HFFc6 (cell line): ENCODE measurements around the gene LIN7B. TPM values are rescaled to one million over a fixed set of nuclear protein-coding genes. Genes with fewer than 3 reads are reported as not detected.

Experiments used
- DNase-seq: peaks from one replicate; pipeline ENCODE4 v3.0.0-alpha.2; 2018
- H3K27ac Mint-ChIP-seq: 2 replicates; pipeline ENCODE4 v1.8.0; 2020; ENCODE audit warnings: mild to moderate bottlenecking, mixed read lengths
- H3K27me3 Mint-ChIP-seq: 2 replicates; pipeline ENCODE4 v1.8.0; 2021; ENCODE audit warnings: mild to moderate bottlenecking, moderate library complexity, mixed read lengths; ENCODE audit not compliant: insufficient read depth
- H3K36me3 Mint-ChIP-seq: 2 replicates; pipeline ENCODE4 v1.8.0; 2021; ENCODE audit warnings: low read depth, mixed read lengths
- H3K4me1 Mint-ChIP-seq: 2 replicates; pipeline ENCODE4 v1.8.0; 2020; ENCODE audit warnings: low read depth, mixed read lengths
- H3K4me3 Mint-ChIP-seq: 2 replicates; pipeline ENCODE4 v1.8.0; 2020; ENCODE audit warnings: mild to moderate bottlenecking, moderate library complexity, mixed read lengths
- H3K9me3 Mint-ChIP-seq: 2 replicates; pipeline ENCODE4 v1.8.0; 2020; ENCODE audit warnings: mild to moderate bottlenecking, mixed read lengths
- total RNA-seq, 6 experiments: library from RNA; stranded (reverse); fragmentation: NEBNext Ultra II Directional; extraction: Animal tissue kit (Norgen Biotek cat#: 25700); gene quantifications; 2 replicates in 1 of 6; 3 replicates in 5 of 6; pipeline ENCODE4 v1.2.3, GENCODE V29; 2021
- TF ChIP-seq, protein P1 (sequence below): fragments of 200-600 bp; sonication (generic); IDR thresholded peaks from 2 replicates; pipeline ENCODE4 v1.5.0; 2021; ENCODE audit warnings: antibody characterized with exemption, mild to moderate bottlenecking

LIN7B gene
- total RNA-seq, 6 experiments from 2014 or later, result 9.3 to 12.7 (median 10.2) TPM

DNA sequence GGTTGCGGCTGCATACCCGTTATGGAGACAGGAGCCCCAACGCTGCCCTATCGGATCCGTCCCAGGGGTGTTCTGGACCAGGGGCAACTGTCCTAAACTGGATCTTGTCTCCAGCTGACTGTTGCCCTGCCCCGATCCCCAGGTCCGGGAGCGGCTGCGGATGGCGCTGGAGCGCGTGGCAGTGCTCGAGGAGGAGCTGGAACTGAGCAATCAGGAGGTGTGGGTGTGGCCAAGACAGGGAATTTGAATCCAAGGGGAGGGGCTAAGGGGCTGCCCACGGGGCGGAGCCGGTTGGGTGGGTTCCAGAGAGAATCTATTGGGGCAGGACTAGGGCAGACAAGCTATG lies 15.0 kb downstream of the LIN7B start:
- Mint-ChIP-seq H3K4me1 (peaks cover 10% of the 10 kb centered on the region), H3K36me3 (no peaks in the 10 kb centered on the region), H3K27ac (no peak overlapping the region), H3K4me3 (no peak overlapping the region), H3K27me3 (peaks cover 6% of the 10 kb centered on the region), H3K9me3 (no peaks in the 10 kb centered on the region)
- TF ChIP-seq, protein P1, sequence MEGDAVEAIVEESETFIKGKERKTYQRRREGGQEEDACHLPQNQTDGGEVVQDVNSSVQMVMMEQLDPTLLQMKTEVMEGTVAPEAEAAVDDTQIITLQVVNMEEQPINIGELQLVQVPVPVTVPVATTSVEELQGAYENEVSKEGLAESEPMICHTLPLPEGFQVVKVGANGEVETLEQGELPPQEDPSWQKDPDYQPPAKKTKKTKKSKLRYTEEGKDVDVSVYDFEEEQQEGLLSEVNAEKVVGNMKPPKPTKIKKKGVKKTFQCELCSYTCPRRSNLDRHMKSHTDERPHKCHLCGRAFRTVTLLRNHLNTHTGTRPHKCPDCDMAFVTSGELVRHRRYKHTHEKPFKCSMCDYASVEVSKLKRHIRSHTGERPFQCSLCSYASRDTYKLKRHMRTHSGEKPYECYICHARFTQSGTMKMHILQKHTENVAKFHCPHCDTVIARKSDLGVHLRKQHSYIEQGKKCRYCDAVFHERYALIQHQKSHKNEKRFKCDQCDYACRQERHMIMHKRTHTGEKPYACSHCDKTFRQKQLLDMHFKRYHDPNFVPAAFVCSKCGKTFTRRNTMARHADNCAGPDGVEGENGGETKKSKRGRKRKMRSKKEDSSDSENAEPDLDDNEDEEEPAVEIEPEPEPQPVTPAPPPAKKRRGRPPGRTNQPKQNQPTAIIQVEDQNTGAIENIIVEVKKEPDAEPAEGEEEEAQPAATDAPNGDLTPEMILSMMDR, result no peak
- DNase-seq, result no peak

DNA sequence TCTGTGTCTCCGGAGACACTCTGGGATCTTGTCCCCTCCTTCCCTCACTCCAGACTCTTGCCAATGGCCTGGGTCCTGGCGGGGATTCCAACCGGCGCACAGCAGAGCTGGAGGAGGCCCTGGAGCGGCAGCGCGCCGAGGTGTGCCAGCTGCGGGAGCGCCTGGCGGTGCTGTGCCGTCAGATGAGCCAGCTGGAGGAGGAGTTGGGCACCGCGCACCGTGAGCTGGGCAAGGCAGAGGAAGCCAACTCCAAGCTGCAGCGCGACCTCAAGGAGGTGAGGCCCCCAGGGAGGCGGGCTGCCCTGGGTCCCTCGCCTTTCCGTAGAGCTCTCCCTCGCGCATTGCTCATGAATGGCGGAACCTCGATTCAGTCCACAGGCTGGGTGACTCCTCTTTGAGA lies 16.2 kb downstream of the LIN7B start:
- Mint-ChIP-seq H3K27me3 (peaks cover 6% of the 10 kb centered on the region), H3K4me1 (peaks cover 10% of the 10 kb centered on the region), H3K9me3 (no peaks in the 10 kb centered on the region), H3K4me3 (no peak overlapping the region), H3K36me3 (no peaks in the 10 kb centered on the region), H3K27ac (no peak overlapping the region)
- TF ChIP-seq, protein P1, result no peak
- no peak for DNase-seq

- no peak for DNase-seq
- TF ChIP-seq, protein P1, result no peak
- Mint-ChIP-seq H3K9me3 (no peaks in the 10 kb centered on the region), H3K4me1 (peaks cover 8% of the 10 kb centered on the region), H3K36me3 (no peaks in the 10 kb centered on the region), H3K27me3 (peaks cover 7% of the 10 kb centered on the region), H3K27ac (no peak overlapping the region), H3K4me3 (no peak overlapping the region)
Observed at GRCh38 chr19:49132974-49133609, 18.9 kb downstream of the LIN7B start.

DNA sequence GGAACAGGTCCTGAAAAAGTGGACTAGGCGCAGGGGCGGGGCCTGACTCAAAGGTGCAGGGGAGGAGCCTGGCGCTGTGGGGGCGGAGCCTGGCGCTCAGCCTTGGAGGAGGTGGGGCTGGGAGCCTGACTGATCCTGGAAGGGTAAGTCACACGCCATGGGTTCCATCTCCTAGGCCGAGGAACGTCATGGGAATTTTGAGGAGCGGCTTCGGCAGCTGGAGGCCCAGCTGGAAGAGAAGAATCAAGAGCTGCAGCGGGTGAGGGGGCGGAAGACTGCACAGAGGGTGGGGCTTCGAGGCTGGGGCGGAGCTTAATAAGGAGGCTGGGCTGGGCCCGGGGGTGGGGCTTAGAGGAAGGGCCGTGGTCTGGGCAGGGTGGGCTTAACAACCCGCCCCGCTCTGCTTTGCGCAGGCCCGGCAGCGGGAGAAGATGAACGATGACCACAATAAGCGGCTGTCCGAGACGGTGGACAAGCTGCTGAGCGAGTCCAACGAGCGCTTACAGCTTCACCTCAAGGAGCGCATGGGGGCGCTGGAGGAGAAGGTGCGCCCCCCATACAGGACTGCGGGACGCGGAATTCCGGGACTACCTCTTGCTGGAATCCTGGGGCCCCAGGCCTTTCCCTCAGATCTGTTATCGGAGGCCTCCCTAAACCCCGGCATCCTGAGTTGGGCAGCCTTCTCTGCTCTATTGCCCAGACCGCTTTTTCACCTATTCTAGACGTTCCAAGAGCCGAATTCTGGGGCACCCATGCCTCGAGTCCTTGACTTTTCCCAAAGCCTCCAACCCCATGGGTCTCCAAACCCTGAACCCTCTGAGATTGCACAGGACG lies 19.7 kb downstream of the LIN7B start:
- TF ChIP-seq, protein P1, result no peak
- Mint-ChIP-seq H3K4me1 (peaks cover under 1% of the 10 kb centered on the region; the same call in 1 of the 2 replicates), H3K27me3 (peaks cover 5% of the 10 kb centered on the region), H3K9me3 (no peaks in the 10 kb centered on the region), H3K4me3 (no peak overlapping the region), H3K27ac (no peak overlapping the region), H3K36me3 (no peaks in the 10 kb centered on the region)
- no peak for DNase-seq

GRCh38 chr19:49135686-49136085 lies 21.5 kb downstream of the LIN7B start:
- Mint-ChIP-seq H3K4me3 (no peak overlapping the region), H3K27ac (no peak overlapping the region)

More at GRCh38 chr19:49135686-49136085, 21.5 kb downstream of the LIN7B start:
- peaks cover 9% of the 10 kb centered on the region for H3K27me3 Mint-ChIP-seq
- H3K9me3 Mint-ChIP-seq, result no peaks in the 10 kb centered on the region
- H3K36me3 Mint-ChIP-seq, result no peaks in the 10 kb centered on the region
- no peaks in the 10 kb centered on the region for H3K4me1 Mint-ChIP-seq
- TF ChIP-seq, protein P1, result no peak
- no peak for DNase-seq
